Measurements from ENCODE around the gene RPL22.

- TF ChIP-seq POLR2A (IDR thresholded peaks at IDR 0.05) (no peak), CTCF (IDR thresholded peaks at IDR 0.05) (no peak), EP300 (IDR thresholded peaks at IDR 0.05) (no peak)
Measured at GRCh38 chr1:6181347-6181770, 18.0 kb downstream of the RPL22 start.

All from tibial nerve (tissue), 4 donors.